ENCODE data around the gene ITLN2.
A peak's percentile ranks its signal among the peaks of the same experiment; 100 is the strongest.

ITLN2 gene

DNA sequence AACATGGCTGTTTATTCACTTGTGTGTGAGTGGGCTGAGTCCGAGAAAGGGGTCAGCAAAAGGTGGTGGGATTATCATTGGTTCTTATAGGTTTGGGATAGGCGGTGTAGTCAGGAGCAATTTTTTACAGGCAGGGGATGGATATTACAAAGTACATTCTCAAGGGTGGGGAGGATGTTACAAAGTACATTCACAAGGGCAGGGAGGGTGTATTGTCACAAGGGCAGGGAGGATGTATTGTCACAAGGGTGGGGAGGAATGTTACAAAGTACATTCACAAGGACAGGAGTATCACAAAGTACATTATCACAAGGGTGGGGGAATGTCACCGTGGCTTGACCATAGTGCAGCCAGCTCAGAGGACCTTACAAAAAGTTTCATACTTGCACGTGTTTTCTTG is 31.1 kb upstream of the ITLN2 start:
- Histone ChIP-seq H3K9me3 (ENCODE audit: control insufficient read depth, insufficient read depth, low read length) (no peaks in the 10 kb centered on the region), H3K4me3 (ENCODE audit: low read length) (no peak overlapping the region), H3K27ac (ENCODE audit: low read length) (no peak overlapping the region), H3K27me3 (ENCODE audit: control insufficient read depth, insufficient read depth, low read length) (no peaks in the 10 kb centered on the region), H3K4me1 (ENCODE audit: control insufficient read depth, insufficient read depth, low read length) (peaks cover 4% of the 10 kb centered on the region), H3K36me3 (ENCODE audit: control insufficient read depth, insufficient read depth, low read length) (no peaks in the 10 kb centered on the region)
- WGBS (ENCODE audit: insufficient coverage, insufficient read length) = no CpG with 5 or more reads among the region's 4 CpGs
- no peak for DNase-seq (ENCODE audit: low read depth, low spot score)

DNA sequence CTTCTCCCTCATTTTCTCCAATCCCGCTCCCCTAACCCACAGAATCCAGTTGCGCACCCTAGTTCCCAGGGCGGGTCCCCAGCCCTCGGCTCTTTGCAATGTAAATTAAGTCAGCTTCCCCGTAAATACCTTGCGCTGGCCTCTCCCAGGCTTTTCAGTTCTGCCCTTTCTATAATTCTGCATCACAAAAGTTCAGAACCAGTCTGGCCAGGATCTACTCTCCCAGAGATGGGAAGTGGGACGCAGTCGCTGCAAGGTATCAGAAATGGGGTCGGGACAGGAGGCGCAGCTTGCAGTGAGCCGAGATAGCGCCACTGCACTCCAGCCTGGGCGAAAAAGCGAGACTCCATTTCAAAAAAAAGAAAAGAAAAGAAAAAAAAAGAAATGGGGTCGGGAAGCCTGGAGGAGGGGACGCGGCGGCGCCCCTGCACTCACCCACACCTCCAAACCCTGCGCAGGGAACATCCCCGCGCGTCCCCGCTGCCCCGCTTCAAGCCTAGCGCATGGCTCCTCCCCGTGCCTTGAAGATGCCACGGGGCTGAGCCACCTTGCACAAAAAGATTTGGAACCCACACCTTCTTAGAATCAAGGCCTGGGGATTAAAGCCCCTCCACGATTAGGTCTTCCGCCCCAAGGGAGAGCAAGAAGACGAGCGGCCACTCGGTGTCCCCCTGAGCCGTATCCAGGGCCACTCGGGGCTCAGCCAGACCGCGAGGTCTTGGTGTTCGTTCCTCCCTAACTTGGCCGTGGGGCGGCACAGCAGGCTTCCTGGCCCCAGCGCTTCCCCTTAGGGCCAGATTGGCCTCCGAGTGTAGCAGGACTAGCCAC is 27.2 kb upstream of the ITLN2 start:
- WGBS (ENCODE audit: insufficient coverage, insufficient read length) = no CpG with 5 or more reads among the region's 42 CpGs
- H3K9me3 ChIP-seq (ENCODE audit: control insufficient read depth, insufficient read depth, low read length) = no peaks in the 10 kb centered on the region
- no peaks in the 10 kb centered on the region for H3K27me3 ChIP-seq (ENCODE audit: control insufficient read depth, insufficient read depth, low read length)
- H3K4me1 ChIP-seq (ENCODE audit: control insufficient read depth, insufficient read depth, low read length) = no peaks in the 10 kb centered on the region; the same call in 1 of the 2 replicates
- peak overlapping the region; percentile 19; the same call in 1 of the 2 replicates for H3K4me3 ChIP-seq (ENCODE audit: low read length)
- no peaks in the 10 kb centered on the region for H3K36me3 ChIP-seq (ENCODE audit: control insufficient read depth, insufficient read depth, low read length)
- no peak for DNase-seq (ENCODE audit: low read depth, low spot score)
- peak overlapping the region; percentile 13 for H3K27ac ChIP-seq (ENCODE audit: low read length)

GRCh38 chr1:160979286-160979685 is 24.7 kb upstream of the ITLN2 start:
- no peaks in the 10 kb centered on the region; the same call in 1 of the 2 replicates for H3K4me1 ChIP-seq (ENCODE audit: control insufficient read depth, insufficient read depth, low read length)
- H3K4me3 ChIP-seq (ENCODE audit: low read length) = no peak overlapping the region
- no peak for DNase-seq (ENCODE audit: low read depth, low spot score)
- H3K27me3 ChIP-seq (ENCODE audit: control insufficient read depth, insufficient read depth, low read length) = no peaks in the 10 kb centered on the region
- H3K27ac ChIP-seq (ENCODE audit: low read length) = no peak overlapping the region
- H3K9me3 ChIP-seq (ENCODE audit: control insufficient read depth, insufficient read depth, low read length) = no peaks in the 10 kb centered on the region
- no CpG with 5 or more reads among the region's 2 CpGs for WGBS (ENCODE audit: insufficient coverage, insufficient read length)
- H3K36me3 ChIP-seq (ENCODE audit: control insufficient read depth, insufficient read depth, low read length) = no peaks in the 10 kb centered on the region

DNA sequence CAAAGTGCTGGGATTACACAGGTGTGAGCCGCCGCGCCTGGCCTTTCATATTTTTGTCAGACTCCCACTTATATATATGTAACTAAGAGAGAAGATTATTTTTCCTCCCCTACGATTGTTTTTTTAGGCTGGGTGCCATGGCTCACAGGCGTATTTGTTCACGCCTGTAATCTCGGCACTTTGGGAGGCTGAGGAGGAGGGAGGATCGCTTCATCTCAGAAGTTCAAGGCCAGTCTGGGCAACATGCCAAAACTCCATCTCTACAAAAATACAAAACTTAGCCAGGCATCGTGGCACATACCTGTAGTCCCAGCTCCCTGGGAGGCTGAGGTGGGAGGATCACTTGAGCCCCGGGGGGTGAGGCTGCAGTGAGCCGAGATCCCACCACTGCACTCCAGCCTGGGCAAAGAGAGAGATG is 23.9 kb upstream of the ITLN2 start:
- H3K9me3 ChIP-seq (ENCODE audit: control insufficient read depth, insufficient read depth, low read length) = no peaks in the 10 kb centered on the region
- DNase-seq (ENCODE audit: low read depth, low spot score) = no peak
- H3K4me3 ChIP-seq (ENCODE audit: low read length) = no peak overlapping the region
- no peak overlapping the region for H3K27ac ChIP-seq (ENCODE audit: low read length)
- H3K27me3 ChIP-seq (ENCODE audit: control insufficient read depth, insufficient read depth, low read length) = no peaks in the 10 kb centered on the region
- WGBS (ENCODE audit: insufficient coverage, insufficient read length) = no CpG with 5 or more reads among the region's 11 CpGs
- H3K4me1 ChIP-seq (ENCODE audit: control insufficient read depth, insufficient read depth, low read length) = no peaks in the 10 kb centered on the region; the same call in 1 of the 2 replicates
- H3K36me3 ChIP-seq (ENCODE audit: control insufficient read depth, insufficient read depth, low read length) = no peaks in the 10 kb centered on the region

DNA sequence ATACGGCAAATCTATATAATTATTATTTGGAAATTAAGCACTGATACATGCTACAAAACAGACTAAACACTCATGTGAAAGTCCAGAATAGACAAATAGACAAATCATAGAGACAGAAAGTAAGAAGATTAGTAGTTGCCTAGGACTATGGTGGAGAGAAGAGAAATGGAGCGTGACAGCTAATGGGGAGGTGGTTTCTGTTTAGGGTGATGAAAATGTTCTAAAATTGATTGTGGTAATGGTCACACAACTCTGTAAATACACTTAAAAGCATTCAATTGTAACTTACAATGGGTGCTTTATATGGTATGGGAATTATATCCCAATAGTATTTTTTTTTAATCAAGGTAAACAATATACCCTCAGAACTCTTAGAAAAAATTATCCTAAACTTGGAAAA is 20.4 kb upstream of the ITLN2 start:
- no peaks in the 10 kb centered on the region for H3K9me3 ChIP-seq (ENCODE audit: control insufficient read depth, insufficient read depth, low read length)
- H3K36me3 ChIP-seq (ENCODE audit: control insufficient read depth, insufficient read depth, low read length) = no peaks in the 10 kb centered on the region
- no peak for DNase-seq (ENCODE audit: low read depth, low spot score)
- H3K4me3 ChIP-seq (ENCODE audit: low read length) = no peak overlapping the region
- no peaks in the 10 kb centered on the region for H3K27me3 ChIP-seq (ENCODE audit: control insufficient read depth, insufficient read depth, low read length)
- no CpG with 5 or more reads among the region's 2 CpGs for WGBS (ENCODE audit: insufficient coverage, insufficient read length)
- H3K4me1 ChIP-seq (ENCODE audit: control insufficient read depth, insufficient read depth, low read length) = 0 out of 2 replicates have a peak, but pooled peaks cover 2% of the 10 kb centered on the region
- no peak overlapping the region for H3K27ac ChIP-seq (ENCODE audit: low read length)

- no peaks in the 10 kb centered on the region for H3K36me3 ChIP-seq (ENCODE audit: control insufficient read depth, insufficient read depth, low read length)
- H3K27me3 ChIP-seq (ENCODE audit: control insufficient read depth, insufficient read depth, low read length) = no peaks in the 10 kb centered on the region
- H3K4me3 ChIP-seq (ENCODE audit: low read length) = no peak overlapping the region
- WGBS (ENCODE audit: insufficient coverage, insufficient read length) = no CpG with 5 or more reads among the region's 4 CpGs
- no peak for DNase-seq (ENCODE audit: low read depth, low spot score)
- H3K27ac ChIP-seq (ENCODE audit: low read length) = no peak overlapping the region
- no peaks in the 10 kb centered on the region for H3K9me3 ChIP-seq (ENCODE audit: control insufficient read depth, insufficient read depth, low read length)
- H3K4me1 ChIP-seq (ENCODE audit: control insufficient read depth, insufficient read depth, low read length) = 0 out of 2 replicates have a peak, but pooled peaks cover 2% of the 10 kb centered on the region
Observed at GRCh38 chr1:160973491-160973890, 18.9 kb upstream of the ITLN2 start.

DNA sequence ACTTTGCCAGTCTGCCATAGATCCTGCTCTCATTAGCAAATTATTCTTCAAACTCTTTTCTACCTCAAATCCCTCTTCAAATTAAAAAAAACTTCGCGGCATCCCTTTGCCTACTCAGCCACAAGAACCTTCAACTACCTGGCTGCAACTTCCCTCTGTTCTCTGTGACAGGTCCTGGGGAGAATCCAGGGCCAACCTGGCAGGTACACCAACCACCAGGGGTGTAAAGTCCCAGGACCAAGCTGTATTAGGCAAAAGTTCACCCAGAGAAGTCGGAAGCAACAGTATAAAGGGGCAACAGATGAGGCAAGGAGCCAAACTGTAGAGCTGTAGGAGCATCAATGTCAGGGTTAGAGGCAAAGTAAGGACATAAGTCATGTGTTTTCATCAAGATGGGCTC is 18.3 kb upstream of the ITLN2 start:
- no peak for DNase-seq (ENCODE audit: low read depth, low spot score)
- Histone ChIP-seq H3K4me1 (ENCODE audit: control insufficient read depth, insufficient read depth, low read length) (0 out of 2 replicates have a peak, but pooled peaks cover 2% of the 10 kb centered on the region), H3K4me3 (ENCODE audit: low read length) (no peak overlapping the region), H3K9me3 (ENCODE audit: control insufficient read depth, insufficient read depth, low read length) (no peaks in the 10 kb centered on the region), H3K27ac (ENCODE audit: low read length) (no peak overlapping the region), H3K27me3 (ENCODE audit: control insufficient read depth, insufficient read depth, low read length) (no peaks in the 10 kb centered on the region), H3K36me3 (ENCODE audit: control insufficient read depth, insufficient read depth, low read length) (no peaks in the 10 kb centered on the region)
- 86% methylated on average over 1 of the region's 3 CpGs for WGBS (ENCODE audit: insufficient coverage, insufficient read length)

DNA sequence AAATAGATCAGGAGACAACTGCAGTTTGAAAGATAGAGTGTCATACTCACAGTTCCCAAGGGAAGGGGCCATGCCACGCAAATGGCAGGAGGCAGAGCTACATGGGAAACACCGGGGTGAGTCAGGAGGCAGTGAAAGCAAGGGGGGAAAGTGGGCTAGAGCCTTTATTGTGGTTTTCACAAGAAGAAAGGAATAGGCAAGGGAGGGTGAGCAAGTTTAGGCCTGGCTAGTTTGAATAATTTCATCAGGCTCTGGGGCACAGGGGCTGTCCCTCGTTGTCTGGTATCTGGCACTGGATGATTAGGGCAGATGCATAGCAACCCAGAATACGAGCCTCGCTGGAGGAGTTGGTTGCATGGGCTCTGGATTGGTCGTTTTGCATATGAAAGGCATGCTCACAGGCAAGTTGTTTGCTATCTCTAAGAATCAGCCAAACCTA is 17.0 kb upstream of the ITLN2 start:
- WGBS (ENCODE audit: insufficient coverage, insufficient read length) = no CpG with 5 or more reads among the region's 6 CpGs
- H3K27me3 ChIP-seq (ENCODE audit: control insufficient read depth, insufficient read depth, low read length) = no peaks in the 10 kb centered on the region
- no peaks in the 10 kb centered on the region for H3K36me3 ChIP-seq (ENCODE audit: control insufficient read depth, insufficient read depth, low read length)
- no peak overlapping the region for H3K4me3 ChIP-seq (ENCODE audit: low read length)
- H3K4me1 ChIP-seq (ENCODE audit: control insufficient read depth, insufficient read depth, low read length) = 0 out of 2 replicates have a peak, but pooled peaks cover 2% of the 10 kb centered on the region
- H3K9me3 ChIP-seq (ENCODE audit: control insufficient read depth, insufficient read depth, low read length) = no peaks in the 10 kb centered on the region
- DNase-seq (ENCODE audit: low read depth, low spot score) = no peak
- no peak overlapping the region for H3K27ac ChIP-seq (ENCODE audit: low read length)

DNA sequence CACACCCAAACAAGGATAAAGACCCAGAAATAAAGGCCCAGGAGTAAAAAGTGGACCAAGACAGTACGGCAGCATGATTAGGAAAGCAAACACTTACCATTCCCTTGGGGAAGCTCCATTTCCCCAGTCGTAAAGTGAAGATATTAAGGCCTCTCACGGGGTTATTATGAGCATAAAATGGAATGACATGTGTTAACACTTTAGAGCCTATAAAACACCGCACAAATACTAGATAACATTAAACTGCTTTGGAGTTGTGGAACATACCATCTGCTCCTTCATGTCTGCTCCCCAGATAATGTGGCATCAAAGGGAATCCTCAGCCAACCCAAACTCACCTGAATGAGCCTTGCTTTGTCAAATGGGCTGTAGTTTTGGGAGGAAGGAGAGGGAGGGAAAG is 8.9 kb upstream of the ITLN2 start:
- Histone ChIP-seq H3K27ac (ENCODE audit: low read length) (no peak overlapping the region), H3K36me3 (ENCODE audit: control insufficient read depth, insufficient read depth, low read length) (no peaks in the 10 kb centered on the region), H3K9me3 (ENCODE audit: control insufficient read depth, insufficient read depth, low read length) (no peaks in the 10 kb centered on the region), H3K27me3 (ENCODE audit: control insufficient read depth, insufficient read depth, low read length) (no peaks in the 10 kb centered on the region), H3K4me3 (ENCODE audit: low read length) (no peak overlapping the region), H3K4me1 (ENCODE audit: control insufficient read depth, insufficient read depth, low read length) (no peaks in the 10 kb centered on the region)
- WGBS (ENCODE audit: insufficient coverage, insufficient read length) = no CpG with 5 or more reads among the region's 4 CpGs
- DNase-seq (ENCODE audit: low read depth, low spot score) = no peak

DNA sequence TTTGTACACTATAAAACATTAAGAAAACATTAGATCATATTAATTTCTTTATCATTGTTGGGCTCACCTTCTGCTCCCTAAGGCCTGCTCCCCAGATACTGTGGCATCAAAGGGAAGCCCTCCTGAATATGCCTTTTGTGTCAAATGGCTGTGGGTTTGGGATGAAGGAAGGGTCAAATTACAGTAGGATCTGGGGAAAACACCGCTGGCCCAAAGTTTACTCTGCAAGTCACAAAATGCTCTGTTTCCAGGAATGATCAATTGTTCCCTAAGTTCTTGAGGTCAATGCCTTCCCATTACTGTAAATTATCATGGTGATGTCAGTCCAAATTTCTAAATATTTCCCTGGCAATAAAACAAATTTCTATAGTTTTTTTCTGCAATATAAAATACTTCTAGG is 6.8 kb upstream of the ITLN2 start:
- no CpG with 5 or more reads among the region's 1 CpG for WGBS (ENCODE audit: insufficient coverage, insufficient read length)
- H3K4me3 ChIP-seq (ENCODE audit: low read length) = no peak overlapping the region
- no peaks in the 10 kb centered on the region for H3K27me3 ChIP-seq (ENCODE audit: control insufficient read depth, insufficient read depth, low read length)
- H3K27ac ChIP-seq (ENCODE audit: low read length) = no peak overlapping the region
- DNase-seq (ENCODE audit: low read depth, low spot score) = no peak
- no peaks in the 10 kb centered on the region for H3K4me1 ChIP-seq (ENCODE audit: control insufficient read depth, insufficient read depth, low read length)
- no peaks in the 10 kb centered on the region for H3K9me3 ChIP-seq (ENCODE audit: control insufficient read depth, insufficient read depth, low read length)
- no peaks in the 10 kb centered on the region for H3K36me3 ChIP-seq (ENCODE audit: control insufficient read depth, insufficient read depth, low read length)

- Histone ChIP-seq H3K4me3 (ENCODE audit: low read length) (no peak overlapping the region), H3K4me1 (ENCODE audit: control insufficient read depth, insufficient read depth, low read length) (peaks cover 2% of the 10 kb centered on the region; the same call in 1 of the 2 replicates), H3K27me3 (ENCODE audit: control insufficient read depth, insufficient read depth, low read length) (no peaks in the 10 kb centered on the region), H3K36me3 (ENCODE audit: control insufficient read depth, insufficient read depth, low read length) (no peaks in the 10 kb centered on the region), H3K9me3 (ENCODE audit: control insufficient read depth, insufficient read depth, low read length) (no peaks in the 10 kb centered on the region), H3K27ac (ENCODE audit: low read length) (no peak overlapping the region)
- DNase-seq (ENCODE audit: low read depth, low spot score) = no peak
- WGBS (ENCODE audit: insufficient coverage, insufficient read length) = no CpG with 5 or more reads among the region's 4 CpGs
Observed at GRCh38 chr1:160956966-160957365, 2.4 kb upstream of the ITLN2 start.

Measured in iPS DF 6.9 (cell line).